GM20000 (cell line): ENCODE data around the gene SLC25A1.

ENCODE experiments used
- DNase-seq: peaks from one replicate; pipeline ENCODE4 v3.0.0; 2012; ENCODE audit warnings: low spot score
- CTCF ChIP-seq: IDR thresholded peaks from 2 replicates; pipeline ENCODE4 v1.5.1; 2012; ENCODE audit warnings: mild to moderate bottlenecking, control low read depth; ENCODE audit errors: extremely low read depth, missing control alignments

The SLC25A1 gene

GRCh38 chr22:19126309-19127273, 51.9 kb downstream of the SLC25A1 start:
- TF ChIP-seq CTCF: no peak
- DNase-seq: no peak
